ENCODE data around the gene PLA2G12A.

Gene PLA2G12A

GRCh38 chr4:109703664-109704361, 26.1 kb downstream of the PLA2G12A start:
- Histone ChIP-seq H3K4me3 (ENCODE audit: severe bottlenecking) (peak overlapping the region; percentile 58), H3K9me3 (ENCODE audit: severe bottlenecking) (no peaks in the 10 kb centered on the region), H3K36me3 (ENCODE audit: low read depth) (no peaks in the 10 kb centered on the region; the same call in 1 of the 2 replicates), H3K27ac (ENCODE audit: poor library complexity, severe bottlenecking) (peak overlapping the region; percentile 50), H3K4me1 (ENCODE audit: insufficient read depth, poor library complexity, severe bottlenecking) (peaks cover 5% of the 10 kb centered on the region), H3K27me3 (ENCODE audit: insufficient read depth, poor library complexity, severe bottlenecking) (no peaks in the 10 kb centered on the region)
- peak; percentile 12; the same call in 1 of the 3 replicates for ATAC-seq (ENCODE audit: low read depth)
- TF ChIP-seq, protein P1, sequence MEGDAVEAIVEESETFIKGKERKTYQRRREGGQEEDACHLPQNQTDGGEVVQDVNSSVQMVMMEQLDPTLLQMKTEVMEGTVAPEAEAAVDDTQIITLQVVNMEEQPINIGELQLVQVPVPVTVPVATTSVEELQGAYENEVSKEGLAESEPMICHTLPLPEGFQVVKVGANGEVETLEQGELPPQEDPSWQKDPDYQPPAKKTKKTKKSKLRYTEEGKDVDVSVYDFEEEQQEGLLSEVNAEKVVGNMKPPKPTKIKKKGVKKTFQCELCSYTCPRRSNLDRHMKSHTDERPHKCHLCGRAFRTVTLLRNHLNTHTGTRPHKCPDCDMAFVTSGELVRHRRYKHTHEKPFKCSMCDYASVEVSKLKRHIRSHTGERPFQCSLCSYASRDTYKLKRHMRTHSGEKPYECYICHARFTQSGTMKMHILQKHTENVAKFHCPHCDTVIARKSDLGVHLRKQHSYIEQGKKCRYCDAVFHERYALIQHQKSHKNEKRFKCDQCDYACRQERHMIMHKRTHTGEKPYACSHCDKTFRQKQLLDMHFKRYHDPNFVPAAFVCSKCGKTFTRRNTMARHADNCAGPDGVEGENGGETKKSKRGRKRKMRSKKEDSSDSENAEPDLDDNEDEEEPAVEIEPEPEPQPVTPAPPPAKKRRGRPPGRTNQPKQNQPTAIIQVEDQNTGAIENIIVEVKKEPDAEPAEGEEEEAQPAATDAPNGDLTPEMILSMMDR (IDR thresholded peaks at IDR 0.05; ENCODE audit: poor library complexity, severe bottlenecking): no peak
- no peak for DNase-seq (ENCODE audit: low spot score)

- ATAC-seq (ENCODE audit: low read depth) (peak; percentile 80), DNase-seq (ENCODE audit: low spot score) (peak; percentile 69)
- no peaks in the 10 kb centered on the region for H3K27me3 ChIP-seq (ENCODE audit: insufficient read depth, poor library complexity, severe bottlenecking)
- peak within 1 kb of the TSS; percentile 58 for H3K4me3 ChIP-seq (ENCODE audit: severe bottlenecking)
- no peaks in the 10 kb centered on the region for H3K9me3 ChIP-seq (ENCODE audit: severe bottlenecking)
- H3K4me1 ChIP-seq (ENCODE audit: insufficient read depth, poor library complexity, severe bottlenecking): peaks cover 5% of the 10 kb centered on the region
- TF ChIP-seq, protein P1 (IDR thresholded peaks at IDR 0.05; ENCODE audit: poor library complexity, severe bottlenecking): peak; percentile 59
- peak within 1 kb of the TSS; percentile 50 for H3K27ac ChIP-seq (ENCODE audit: poor library complexity, severe bottlenecking)
- H3K36me3 ChIP-seq (ENCODE audit: low read depth): no peaks in the 10 kb centered on the region; the same call in 1 of the 2 replicates
Measured at GRCh38 chr4:109702950-109703663, 26.8 kb downstream of the PLA2G12A start, which contains the start of gene CASP6. Gene CASP6 (minus strand): TSS chr4:109703445. CDS start chr4:109703395, 50 bp downstream.

DNA sequence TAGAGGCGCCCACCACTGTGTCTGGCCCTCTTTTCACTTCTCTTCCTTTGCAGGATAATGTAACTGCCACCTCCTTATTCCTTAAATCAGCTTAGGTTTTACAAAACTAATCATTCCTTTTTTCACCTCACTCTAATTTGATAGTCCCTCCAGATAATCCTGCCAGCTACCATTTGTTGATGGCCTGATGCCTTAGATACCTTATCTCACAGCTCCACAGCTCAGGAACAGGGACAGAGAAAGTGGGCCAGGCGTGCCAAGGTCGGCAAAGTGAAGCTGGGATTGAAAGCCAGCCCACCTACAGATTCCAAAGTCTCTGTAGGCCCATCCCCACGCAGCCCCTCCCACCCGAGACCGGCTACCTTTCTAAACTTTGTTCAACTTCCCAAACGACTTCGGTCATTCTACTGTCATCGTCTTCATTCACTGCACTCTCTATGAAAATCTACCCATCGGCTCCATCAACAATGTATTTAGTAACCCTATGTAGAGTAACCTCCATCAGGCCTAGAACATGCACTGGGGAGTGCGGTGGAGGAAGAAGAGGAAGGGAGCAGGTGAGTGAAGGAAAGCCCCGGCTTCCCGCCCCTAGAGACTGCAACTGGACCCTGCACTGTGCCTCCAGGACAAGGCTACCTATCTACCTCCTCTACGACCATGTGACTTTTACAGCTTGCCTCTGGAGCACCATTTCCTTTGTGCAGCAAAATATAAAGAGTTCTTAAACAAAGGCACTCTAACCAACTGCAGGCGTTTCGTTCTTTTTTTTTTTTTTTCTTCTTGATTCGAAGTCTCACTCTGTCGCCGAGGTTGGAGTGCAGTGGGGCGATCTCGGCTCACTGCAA, 28.1 kb downstream of the PLA2G12A start:
- H3K9me3 ChIP-seq (ENCODE audit: severe bottlenecking): no peaks in the 10 kb centered on the region
- H3K4me3 ChIP-seq (ENCODE audit: severe bottlenecking): peak overlapping the region; percentile 58
- DNase-seq (ENCODE audit: low spot score) (no peak), ATAC-seq (ENCODE audit: low read depth) (no peak)
- TF ChIP-seq, protein P1 (IDR thresholded peaks at IDR 0.05; ENCODE audit: poor library complexity, severe bottlenecking): no peak
- no peak overlapping the region for H3K27ac ChIP-seq (ENCODE audit: poor library complexity, severe bottlenecking)
- no peaks in the 10 kb centered on the region for H3K27me3 ChIP-seq (ENCODE audit: insufficient read depth, poor library complexity, severe bottlenecking)
- peaks cover 5% of the 10 kb centered on the region; the same call in 1 of the 2 replicates for H3K36me3 ChIP-seq (ENCODE audit: low read depth)
- peaks cover 5% of the 10 kb centered on the region for H3K4me1 ChIP-seq (ENCODE audit: insufficient read depth, poor library complexity, severe bottlenecking)

- H3K36me3 ChIP-seq (ENCODE audit: low read depth): peaks cover 5% of the 10 kb centered on the region; the same call in 1 of the 2 replicates
- TF ChIP-seq, protein P1 (IDR thresholded peaks at IDR 0.05; ENCODE audit: poor library complexity, severe bottlenecking): no peak
- no peak overlapping the region for H3K27ac ChIP-seq (ENCODE audit: poor library complexity, severe bottlenecking)
- H3K4me3 ChIP-seq (ENCODE audit: severe bottlenecking): no peak overlapping the region
- peaks cover 5% of the 10 kb centered on the region for H3K4me1 ChIP-seq (ENCODE audit: insufficient read depth, poor library complexity, severe bottlenecking)
- DNase-seq (ENCODE audit: low spot score): no peak
- H3K27me3 ChIP-seq (ENCODE audit: insufficient read depth, poor library complexity, severe bottlenecking): no peaks in the 10 kb centered on the region
- no peak for ATAC-seq (ENCODE audit: low read depth)
- H3K9me3 ChIP-seq (ENCODE audit: severe bottlenecking): no peaks in the 10 kb centered on the region
Measured at GRCh38 chr4:109699553-109700225, 30.2 kb downstream of the PLA2G12A start.
